NCI-H524 (cell line): ENCODE results near the gene IL32.
A peak's percentile ranks its signal among the peaks of the same experiment; 100 is the strongest.

Experiments
- DNase-seq, 2 experiments: peaks; one replicate each; lab custom pipeline; 2025; lab: John Stamatoyannopoulos, UW

Gene IL32, protein sequence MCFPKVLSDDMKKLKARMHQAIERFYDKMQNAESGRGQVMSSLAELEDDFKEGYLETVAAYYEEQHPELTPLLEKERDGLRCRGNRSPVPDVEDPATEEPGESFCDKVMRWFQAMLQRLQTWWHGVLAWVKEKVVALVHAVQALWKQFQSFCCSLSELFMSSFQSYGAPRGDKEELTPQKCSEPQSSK

DNA sequence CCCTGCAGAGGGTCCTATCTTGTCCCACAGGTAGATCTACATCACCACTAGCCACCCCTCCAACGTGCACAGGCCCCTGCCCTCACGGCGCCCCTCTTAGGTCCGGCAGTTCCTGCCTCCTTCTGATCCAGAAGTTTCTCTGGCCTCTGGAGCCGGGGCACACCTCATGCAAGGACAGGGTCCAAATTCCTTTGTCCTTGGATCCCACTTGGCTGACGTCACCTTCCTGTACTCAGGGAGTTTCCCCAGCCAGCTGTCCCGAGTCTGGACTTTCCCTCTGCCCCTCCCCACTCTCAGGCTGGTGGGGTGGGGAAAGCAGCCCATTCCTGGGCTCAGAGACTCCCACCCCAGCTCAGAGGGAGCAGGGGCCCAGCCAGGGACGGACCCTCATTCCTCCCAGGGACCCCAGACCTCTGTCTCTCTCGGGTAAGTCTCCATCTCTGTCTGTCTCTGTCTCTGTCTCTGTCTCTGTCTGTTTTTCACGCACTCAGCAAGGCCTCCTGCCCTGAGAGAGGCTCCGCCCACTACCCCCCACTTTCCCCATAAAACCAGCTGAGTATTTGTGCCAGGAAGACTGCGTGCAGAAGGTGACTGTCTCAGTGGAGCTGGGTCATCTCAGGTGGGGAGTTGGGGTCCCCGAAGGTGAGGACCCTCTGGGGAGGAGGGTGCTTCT, at the start of gene IL32:
Gene IL32 (plus strand): TSS at position 572 of the 673 bp plus-strand sequence. CDS start 172 bp downstream, outside the sequence.
- DNase-seq = no peak

DNA sequence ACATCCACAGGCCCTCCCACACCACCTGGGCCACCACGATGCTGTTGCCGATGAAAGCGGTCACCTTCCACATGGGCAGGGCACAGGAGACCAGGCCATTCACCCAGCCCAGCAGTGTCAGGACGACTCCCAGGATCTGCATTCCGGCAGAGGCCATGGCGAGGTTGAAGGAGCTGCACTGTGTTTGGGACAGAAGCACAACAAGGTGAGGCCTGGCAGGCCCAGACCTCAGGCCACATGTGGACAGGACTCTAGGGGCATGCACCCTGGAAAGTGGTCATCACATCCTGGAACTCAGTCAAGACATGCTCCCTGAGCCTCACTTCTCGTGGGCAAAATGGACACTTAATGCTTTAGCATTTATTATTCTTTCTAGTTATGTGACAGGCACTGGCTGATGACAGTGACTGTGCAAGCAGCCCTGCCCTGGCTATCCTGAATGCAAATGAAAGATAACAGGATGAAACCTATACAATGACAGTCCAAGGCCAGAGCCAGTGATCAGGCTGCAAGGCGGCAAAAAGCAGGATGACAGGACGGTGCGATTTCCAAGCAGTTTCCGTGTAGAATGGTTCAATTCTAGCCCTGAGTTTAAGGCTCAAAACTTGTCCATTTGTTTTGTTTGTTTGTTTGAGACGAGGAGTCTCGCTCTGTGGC, 49.4 kb upstream of the IL32 start:
- no peak for DNase-seq

DNA sequence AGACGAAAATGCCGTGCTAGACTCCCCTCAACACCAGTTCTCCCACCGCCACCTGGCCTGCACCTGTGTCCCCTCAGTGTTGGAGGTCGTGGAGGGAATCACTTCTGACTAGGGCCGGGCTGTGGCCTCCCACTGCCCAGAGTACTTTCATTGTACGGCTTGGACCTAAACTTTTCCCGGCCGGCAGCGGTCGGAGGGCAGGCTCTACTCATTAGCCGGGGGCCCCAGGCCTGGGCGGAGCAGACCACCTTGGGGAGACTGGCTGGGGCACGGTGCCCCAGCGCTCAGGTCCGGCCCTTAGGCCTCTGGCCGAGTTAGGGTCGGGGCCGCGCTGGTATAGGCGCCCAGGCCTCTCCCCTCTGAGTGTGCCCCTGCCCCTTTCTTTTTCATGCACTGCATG, 48.1 kb upstream of the IL32 start:
- no peak for DNase-seq

DNA sequence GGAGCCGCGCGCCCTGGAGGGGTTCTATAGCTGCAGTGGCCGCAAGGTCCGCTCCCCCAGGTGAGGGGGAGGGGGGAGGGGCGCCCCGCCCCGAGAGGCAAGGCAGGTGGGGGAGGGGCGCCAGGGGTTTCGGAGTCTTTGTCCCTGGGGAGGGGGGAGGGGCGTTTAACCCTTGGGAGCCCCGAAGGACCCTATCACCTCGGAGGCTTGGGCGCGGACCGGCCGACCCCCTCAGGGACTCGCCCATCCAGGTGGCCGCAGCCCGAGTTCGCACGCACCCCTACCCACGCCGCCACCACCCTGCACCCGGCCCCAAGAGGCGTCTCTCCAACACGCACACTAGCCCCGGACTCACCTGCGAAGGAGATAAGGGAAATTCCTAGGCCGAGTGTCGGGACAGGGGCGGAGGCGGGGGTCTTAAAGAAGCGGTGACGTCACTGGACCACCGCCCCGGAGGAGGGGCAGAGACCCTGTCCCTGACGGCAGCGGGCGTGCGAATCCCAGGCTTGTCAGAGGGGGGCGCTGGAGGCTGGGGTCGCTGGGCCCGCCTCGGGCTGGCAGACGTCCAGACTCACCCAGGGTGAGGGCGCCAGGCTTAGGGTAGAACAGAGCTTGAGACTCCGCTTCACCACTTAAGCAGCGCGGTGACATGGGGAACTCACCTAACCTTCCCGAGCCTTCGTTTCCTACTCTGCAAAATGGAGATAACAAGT, 47.5 kb upstream of the IL32 start, which contains the start of gene CLDN6:
Gene CLDN6 (minus strand): TSS at position 390 of the 713 bp plus-strand sequence. CDS start 2,162 bp downstream, outside the sequence.
- DNase-seq = peak; percentile 34 to 69

DNA sequence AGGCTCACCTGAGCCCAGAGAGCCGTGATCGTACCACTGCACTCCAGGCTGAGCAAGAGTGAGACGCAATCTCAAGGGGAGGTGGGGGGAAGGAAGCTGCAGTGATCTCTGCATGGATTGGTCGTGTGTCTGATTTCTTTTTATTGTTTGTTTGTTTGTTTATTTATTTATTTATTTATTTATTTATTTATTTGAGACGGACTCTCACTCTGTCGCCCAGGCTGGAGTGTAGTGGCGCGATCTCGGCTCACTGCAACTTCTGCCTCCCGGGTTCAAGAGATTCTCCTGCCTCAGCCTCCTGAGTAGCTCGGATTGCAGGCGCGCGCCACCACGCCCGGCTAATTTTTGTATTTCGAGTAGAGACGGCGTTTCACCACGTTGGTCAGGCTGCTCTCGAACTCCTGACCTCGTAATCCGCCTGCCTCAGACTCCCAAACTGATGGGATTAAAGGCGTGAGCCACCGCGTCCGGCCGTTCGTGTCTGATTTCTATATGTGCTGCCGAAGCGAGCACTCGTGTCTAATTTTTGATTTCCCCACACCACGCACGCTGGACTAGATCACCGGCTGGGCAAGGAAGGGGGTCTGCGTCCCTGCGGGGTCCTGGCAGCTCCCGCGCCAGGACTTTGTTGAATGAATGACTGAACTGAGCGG, 45.7 kb upstream of the IL32 start:
- DNase-seq = no peak

DNA sequence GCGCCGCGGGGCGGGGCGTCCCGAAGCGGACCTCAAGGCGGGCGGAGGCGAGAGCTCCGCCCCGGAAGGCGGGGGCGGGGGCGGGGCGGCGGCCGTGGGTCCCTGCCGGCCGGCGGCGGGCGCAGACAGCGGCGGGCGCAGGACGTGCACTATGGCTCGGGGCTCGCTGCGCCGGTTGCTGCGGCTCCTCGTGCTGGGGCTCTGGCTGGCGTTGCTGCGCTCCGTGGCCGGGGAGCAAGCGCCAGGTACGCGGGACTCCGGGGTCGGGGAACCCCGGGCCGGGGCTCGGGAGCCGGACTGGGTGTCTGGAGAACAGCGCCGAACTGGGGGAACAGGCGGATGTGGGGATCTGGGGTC, 45.2 kb upstream of the IL32 start, which contains the start of gene TNFRSF12A:
Gene TNFRSF12A (plus strand): TSS at position 122 of the 357 bp plus-strand sequence. CDS start 30 bp downstream, at position 152.
- peak; percentile 39 to 77 for DNase-seq

DNA sequence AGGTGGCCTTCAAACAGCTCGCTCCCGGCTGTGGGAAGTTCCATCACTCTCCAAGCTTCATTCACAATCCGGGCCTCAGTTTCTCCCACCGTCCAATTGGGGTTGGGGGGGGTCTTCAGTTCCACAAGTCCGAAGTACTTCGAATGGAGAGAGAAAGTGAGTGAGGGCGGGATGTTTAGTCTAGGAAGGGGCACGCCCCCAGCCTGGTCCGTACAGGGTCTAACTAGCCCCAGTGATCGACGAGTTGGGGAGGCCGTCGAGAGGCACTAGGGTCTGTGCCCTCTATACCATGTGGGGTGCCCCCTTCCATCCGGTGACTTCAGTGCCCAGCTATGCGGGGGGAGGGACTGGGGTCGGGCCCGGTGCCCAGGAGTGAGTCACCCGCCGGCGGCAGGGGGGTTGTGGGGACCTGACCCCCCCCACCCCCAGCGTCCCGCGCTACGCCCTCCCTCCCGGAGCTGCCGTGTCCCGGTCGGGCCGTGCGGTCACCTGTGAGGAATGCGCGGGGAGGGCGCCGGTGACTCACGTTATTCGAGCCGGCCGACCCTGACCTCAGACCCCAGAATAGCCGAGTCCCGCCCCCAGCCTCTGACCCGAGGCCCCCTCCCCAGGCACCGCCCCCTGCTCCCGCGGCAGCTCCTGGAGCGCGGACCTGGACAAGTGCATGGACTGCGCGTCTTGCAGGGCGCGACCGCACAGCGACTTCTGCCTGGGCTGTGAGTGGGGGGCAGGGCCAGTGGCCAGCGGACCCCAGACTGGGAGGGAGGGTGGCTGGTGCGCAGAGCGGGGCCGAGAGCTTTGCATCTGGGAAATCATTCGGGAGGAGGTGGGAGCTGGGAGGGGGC, 44.6 kb upstream of the IL32 start:
- DNase-seq = peak in 1 of 2 experiments; percentile 70

DNA sequence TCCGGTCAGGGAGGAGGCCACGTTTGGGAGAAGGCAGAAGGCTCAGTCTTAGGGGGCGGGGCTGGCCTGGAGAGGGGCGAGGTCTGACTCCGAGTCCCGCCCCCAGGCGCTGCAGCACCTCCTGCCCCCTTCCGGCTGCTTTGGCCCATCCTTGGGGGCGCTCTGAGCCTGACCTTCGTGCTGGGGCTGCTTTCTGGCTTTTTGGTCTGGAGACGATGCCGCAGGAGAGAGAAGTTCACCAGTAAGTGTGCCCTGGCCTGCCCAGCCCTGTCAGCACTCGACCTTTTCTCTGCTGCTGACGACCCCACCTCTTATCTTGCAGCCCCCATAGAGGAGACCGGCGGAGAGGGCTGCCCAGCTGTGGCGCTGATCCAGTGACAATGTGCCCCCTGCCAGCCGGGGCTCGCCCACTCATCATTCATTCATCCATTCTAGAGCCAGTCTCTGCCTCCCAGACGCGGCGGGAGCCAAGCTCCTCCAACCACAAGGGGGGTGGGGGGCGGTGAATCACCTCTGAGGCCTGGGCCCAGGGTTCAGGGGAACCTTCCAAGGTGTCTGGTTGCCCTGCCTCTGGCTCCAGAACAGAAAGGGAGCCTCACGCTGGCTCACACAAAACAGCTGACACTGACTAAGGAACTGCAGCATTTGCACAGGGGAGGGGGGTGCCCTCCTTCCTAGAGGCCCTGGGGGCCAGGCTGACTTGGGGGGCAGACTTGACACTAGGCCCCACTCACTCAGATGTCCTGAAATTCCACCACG, 43.8 kb upstream of the IL32 start:
- DNase-seq = peak; percentile 51 to 75

DNA sequence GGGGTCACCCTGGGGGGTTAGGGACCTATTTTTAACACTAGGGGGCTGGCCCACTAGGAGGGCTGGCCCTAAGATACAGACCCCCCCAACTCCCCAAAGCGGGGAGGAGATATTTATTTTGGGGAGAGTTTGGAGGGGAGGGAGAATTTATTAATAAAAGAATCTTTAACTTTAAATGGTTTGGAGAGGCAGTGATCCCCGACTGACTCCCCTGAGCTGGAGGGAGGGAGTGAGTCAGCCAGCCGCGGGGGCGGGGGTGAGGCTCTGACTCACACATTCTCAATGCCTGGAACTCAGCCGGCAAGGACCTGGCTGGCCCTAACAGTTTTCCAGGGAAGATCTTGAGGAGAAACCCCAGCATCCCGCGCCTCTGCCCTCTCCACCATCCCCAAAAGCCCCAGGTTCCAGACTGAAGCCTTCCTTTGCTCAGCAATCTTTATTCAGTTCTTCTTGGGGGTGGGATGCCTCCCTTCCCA, 43.2 kb upstream of the IL32 start:
- DNase-seq = no peak

DNA sequence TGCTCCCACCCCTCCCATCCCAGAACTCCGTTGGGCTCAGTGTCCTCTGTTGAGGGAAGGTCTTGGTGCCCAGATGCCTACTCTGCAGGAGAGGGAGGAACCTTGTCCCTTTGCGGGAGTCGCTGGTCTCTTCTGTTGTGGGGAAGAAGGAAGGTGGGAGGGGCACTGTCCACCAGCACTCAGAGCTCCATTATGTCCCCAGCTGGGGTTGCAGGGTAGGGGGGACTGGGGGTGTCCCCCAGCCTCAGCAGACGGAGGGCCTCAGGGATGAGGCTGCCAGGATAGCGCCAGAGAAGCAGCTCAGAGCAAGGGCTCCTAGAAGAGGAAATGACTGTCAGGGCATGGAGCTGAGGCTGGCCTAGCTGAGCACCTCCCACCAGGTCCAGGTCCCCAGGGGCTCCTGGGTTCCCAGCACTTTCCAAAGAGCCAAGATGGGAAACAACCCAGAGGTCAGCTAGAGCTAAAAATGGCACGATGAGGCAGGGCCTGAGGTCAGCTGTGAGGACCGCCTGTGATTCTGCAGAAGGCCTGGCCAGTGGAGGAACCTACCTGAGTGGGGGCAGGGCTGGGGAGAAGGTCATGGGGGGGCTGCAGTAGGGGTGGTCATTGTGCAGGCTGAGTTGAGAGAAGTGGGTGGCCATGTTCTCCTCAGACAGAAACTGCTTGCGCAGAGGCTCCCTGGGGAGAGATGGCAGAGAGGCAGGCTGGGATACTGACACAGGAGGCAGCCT, 42.6 kb upstream of the IL32 start:
- DNase-seq = no peak

DNA sequence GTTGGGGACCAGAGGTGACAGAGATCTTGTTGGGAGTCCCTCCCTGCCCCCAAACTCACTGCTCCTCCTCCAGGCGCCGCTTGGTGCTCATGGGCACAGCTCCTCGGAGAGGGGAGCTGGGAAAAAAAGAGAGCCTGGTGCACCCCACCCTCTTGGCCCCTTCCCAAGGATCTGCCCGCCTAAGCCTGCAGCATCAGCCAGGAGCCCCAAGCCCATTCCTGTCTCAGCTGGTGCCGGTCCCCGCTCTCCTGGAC, 42.1 kb upstream of the IL32 start:
- no peak for DNase-seq

DNA sequence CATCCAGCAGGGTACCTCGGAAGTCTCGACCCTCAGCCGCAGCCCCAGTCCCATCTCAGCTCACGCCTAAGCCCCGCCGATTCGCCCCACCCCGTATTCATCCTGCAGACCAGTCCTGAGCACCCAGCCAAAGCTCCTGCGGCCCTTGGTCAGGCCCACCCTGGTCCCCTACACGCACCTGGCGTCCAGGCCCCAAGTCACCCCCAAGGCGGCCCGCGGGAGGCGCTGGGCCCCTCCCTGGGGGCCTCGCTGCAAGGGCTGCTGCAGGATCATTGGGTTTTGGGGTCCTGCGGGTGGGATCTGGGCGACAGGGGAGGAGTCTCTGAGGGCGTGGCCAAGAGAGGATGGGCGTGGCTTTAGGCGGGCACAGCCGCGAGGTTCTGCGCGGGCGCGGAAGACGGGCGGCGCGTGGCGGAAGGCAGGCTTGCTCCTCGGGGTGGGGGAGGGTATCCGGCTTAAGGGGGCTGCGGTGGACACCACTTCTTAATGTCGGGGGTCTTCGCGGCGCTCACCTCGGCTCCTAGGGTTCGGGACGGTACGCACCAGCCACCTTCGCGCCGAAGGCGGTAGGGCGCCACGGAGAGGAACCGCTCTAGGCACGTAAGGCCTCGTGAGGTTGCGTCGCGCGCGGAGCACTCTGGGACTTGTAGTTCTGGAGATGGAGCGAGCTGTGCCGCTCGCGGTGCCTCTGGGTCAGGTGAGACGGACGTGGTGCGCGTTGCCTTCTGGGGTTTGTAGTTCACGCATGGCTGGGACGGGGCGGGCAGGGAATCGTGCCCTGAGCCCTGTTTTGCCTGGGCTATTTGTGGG, 41.6 kb upstream of the IL32 start, which contains the start of the genes HCFC1R1 and THOC6:
Gene HCFC1R1 (minus strand): TSS at position 274 of the 810 bp plus-strand sequence. CDS start 1 bp downstream, at position 273.
Gene THOC6 (plus strand): TSS at position 367 of the 810 bp plus-strand sequence. CDS start 292 bp downstream, at position 659.
- DNase-seq = peak; percentile 97 to 98

DNA sequence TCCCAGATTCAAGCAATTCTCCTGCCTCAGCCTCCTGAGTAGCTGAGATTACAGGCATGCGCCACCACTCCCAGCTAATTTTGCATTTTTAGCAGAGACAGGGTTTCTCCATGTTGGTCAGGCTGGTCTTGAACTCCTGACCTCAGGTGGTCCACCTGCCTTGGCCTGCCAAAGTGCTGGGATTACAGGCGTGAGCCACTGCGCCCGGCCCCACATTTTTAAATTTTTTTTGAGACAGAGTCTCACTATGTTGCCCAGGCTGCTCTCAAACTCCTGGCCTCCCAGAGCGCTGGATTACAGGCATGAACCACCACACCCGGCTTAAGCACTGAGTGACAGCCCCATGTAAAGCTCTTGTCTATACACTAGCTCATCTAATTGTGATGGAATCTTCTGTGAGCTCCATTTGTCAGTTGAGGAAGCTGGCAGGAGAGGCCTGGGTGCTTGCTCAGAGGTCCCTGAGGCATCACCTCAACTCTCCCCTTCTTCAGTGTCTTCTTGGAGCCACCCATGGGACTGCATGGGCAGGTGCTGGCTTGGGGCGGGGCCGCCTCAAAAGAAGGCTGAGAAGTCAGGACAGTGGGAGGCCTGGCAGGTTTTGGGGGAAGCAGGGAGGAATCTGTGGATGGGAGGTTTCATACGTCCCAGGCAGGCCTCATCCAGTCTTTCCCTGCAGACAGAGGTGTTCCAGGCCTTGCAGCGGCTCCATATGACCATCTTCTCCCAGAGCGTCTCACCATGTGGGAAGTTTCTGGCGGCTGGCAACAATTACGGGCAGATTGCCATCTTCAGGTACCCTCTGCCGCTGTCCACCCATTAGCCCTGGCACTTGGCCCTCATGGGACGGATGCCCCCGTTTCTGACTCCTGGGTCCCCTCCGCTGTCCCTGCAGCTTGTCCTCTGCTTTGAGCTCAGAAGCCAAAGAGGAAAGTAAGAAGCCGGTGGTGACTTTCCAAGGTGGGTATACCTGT, 40.1 kb upstream of the IL32 start:
- no peak for DNase-seq

DNA sequence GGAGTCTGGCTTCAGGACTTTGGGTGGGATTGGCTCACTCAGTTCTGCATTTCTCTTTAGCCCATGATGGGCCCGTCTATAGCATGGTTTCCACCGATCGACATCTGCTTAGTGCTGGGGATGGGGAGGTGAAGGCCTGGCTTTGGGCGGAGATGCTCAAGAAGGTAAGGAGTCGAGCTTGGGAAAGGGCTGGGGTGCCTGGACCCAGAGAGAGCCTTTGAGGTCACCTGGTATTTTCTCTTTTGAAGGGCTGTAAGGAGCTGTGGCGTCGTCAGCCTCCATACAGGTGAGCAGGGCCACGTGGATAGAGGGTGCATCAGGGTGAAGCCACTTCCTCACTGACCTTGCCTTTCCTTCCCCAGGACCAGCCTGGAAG, 39.4 kb upstream of the IL32 start:
- no peak for DNase-seq

DNA sequence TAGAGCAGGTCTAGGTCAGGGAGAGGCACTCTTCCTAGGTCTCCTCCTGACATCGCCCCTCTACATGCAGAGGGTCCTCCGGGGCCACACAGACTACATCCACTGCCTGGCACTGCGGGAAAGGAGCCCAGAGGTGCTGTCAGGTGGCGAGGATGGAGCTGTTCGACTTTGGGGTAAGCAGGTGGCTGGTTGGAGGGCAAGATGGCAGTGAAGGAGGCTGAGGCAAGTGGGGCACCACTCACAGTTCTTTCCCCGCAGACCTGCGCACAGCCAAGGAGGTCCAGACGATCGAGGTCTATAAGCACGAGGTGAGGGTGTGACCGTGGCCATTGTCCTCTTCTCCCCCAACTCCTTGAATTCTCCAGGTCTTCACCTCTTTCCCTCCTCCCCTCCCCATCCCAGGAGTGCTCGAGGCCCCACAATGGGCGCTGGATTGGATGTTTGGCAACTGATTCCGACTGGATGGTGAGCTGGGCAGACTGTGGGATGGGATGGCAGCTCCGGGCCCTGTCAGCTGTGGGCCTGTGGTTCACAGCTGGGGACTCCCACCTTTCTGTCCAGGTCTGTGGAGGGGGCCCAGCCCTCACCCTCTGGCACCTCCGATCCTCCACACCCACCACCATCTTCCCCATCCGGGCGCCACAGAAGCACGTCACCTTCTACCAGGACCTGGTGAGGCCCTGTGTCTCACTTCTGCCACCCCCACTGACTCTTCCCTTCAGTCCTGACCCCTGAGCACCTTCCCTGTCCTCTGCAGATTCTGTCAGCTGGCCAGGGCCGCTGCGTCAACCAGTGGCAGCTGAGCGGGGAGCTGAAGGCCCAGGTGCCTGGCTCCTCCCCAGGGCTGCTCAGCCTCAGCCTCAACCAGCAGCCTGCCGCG, 38.6 kb upstream of the IL32 start:
- no peak for DNase-seq

DNA sequence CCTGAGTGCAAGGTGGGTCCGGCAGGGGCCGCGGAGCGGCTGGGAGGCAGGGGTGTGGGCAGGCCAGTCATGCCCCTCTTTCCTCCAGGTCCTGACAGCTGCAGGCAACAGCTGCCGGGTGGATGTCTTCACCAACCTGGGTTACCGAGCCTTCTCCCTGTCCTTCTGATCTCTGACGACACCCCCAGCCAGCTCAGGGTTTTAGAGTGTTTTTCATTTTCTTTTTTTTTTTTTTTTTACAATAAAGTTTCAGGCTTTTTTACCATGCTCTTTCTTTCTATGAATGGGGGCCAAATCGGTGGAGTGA, 38.0 kb upstream of the IL32 start:
- no peak for DNase-seq
